HG03432 (cell line): ENCODE results near the gene COPB2.
"Not testable (repeated sequence)": the region's sequence is repeated elsewhere in the genome, so short reads cannot be mapped to it uniquely, and the experiment has no call there.

Source experiments
- ATAC-seq: cut with Tn5 transposase; IDR thresholded peaks from one replicate; pipeline ENCODE4 v1.9.1; 2021; ENCODE audit warnings: mild to moderate bottlenecking, moderate library complexity; ENCODE audit not compliant: unreplicated experiment

Gene COPB2

DNA sequence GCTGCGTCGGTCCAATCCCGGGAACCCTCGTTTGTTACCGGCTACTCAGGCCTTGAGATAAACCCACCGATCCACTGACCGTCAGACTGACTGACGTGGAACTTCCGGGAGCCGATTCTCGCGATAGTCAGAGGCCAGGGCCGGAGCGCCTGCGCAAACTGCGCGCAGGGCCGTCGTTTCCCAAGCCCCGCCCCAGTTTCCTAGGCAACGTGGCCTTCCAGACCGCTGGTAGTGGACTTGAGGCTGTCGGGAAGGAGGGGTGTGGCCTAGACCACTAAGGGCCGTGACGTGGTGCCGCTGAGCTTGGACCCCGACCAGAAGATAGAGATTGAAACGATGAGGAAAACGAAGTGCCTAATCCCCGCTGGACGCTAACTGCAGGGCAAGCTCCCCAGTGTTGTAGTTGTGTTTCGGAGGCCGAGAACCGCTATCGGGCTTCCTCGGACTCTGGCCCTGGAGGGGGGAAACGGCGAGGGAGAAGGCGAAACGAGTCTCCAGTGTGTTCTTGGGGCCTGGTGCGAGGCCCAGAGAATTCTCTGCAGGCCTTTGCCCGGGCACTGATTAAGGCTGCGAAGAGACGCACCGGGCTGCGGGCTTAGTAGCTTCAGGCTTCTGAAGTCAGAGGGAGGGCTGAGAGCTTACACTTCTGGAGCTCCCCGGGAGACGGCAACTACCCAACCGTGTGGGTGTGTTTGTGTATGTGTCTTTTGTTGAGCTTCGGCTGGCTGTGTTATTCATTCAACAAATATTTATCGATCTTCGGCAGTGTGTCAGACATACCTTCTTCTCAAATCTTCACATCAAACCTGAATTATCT lies at the start of gene COPB2:
COPB2 (minus strand) TSS at position 96 of the 817 bp plus-strand sequence. CDS start 97 bp downstream, outside the sequence.
- peak; percentile 98 for ATAC-seq

DNA sequence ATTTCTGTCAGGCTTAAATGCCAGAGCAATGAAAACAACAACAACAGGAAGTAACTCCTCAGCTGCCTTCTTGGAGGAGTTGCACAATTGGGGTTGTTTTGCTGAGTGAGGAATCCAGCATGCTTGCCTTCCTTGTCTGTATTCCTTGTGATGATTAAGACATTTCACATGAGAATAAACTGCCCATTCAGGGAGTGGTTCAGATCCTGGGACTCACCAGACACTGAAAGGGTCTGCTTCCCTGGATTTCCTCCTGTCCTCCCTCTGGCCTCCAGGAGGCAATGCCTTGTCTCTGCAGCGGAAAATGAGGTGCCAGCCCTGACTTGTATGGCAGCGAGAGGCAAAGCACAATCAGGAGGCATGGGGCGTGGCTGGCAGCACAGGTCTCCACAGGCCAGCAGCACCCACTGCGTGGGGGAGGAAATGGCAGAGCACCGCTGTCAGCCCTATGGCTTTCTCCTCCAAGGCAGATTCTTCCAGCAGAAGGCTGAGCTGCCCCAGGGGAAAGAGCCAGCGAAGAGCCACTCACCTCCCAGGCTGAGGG lies 45.4 kb upstream of the COPB2 start:
- ATAC-seq = no peak

DNA sequence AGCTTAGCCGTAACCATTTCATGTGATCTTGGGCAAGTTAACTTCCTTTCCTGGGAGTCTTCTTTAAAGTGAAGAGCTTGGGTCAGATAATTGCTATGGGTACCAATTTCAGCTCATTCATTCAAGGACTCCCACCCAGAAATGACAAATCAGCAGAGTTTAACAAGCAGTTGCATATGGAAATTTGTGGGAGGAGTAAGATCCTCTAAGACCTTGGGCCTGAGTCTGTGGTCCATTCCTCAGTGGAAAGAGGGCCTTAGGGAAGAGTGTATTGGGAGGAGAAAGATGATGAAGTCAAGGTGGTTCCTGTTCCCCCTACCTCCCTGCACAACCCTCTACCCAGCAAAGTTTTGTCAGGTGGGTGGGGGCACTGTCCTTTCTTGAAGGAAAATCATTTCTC lies 44.8 kb upstream of the COPB2 start:
- no peak for ATAC-seq

DNA sequence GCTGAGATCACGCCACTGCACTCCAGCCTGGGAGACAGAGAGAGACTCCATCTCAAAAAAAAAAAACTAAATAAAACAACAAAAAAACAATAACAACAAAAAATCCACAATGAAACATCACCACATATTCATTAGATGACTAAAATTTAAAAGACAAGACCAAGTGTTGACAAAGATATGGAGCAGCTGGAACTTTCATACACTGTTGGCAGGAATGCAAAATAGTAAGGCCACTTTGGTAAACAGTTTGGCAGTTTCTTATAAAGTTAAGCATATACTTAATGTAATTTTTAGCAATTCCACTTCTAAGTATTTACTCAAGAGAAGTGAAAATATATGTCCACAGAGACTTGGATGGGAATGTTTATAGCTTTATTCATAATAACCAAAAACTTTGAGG lies 43.6 kb upstream of the COPB2 start:
- ATAC-seq = no peak

DNA sequence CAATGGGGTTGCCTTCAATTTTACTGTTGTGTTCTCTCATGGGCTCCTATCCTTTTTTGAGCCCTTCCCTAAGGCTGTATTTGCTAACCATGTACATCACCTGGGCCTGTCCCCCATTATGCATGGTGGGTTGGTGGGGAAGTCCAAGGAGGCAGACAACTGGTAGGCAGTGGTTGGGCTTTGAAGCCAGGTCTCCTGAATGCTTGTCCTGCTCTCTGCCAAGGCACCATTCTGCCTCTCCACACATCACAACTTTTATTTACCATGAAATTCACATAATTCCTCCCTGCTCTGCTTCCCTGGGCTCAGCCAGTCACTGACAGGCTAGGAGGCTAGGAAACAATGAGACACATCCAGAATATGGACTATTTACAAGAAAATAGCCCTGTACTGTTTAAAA lies 41.0 kb upstream of the COPB2 start:
- ATAC-seq = no peak

DNA sequence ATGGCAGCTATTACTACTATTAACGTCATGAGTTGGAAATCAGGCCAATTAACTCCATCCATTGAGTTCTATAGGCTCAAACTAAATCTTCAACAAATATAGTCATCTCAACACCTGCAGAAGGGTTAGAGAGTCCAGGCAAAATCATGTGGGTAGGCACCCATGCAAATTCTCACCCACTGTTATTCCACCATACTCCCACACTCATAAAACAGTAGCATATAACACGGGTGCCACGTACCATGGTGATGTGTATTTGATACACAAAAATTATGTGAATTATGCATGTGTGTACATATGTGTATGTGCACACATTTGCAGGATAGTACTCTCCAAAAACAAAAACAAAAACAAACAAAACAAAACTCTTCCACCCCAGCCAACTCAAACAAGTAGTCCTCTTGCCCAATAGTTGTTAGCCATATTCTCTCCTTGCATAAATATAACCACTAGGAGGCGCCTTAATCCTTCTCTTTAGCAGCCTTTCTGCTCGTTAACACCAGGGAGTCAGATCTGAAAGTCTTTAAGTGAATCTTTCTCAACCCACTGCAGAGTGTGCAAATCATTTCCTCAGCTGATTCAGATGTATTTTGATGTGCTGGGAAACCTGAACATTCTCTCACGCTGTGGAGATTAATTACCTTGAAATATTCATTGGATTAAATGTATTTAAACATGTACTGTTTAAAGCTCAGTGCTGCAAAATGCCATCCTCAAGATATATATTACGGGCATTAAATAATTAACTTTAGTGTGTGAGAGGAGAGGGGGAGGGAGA lies 38.0 kb upstream of the COPB2 start:
- peak; percentile 92 for ATAC-seq

DNA sequence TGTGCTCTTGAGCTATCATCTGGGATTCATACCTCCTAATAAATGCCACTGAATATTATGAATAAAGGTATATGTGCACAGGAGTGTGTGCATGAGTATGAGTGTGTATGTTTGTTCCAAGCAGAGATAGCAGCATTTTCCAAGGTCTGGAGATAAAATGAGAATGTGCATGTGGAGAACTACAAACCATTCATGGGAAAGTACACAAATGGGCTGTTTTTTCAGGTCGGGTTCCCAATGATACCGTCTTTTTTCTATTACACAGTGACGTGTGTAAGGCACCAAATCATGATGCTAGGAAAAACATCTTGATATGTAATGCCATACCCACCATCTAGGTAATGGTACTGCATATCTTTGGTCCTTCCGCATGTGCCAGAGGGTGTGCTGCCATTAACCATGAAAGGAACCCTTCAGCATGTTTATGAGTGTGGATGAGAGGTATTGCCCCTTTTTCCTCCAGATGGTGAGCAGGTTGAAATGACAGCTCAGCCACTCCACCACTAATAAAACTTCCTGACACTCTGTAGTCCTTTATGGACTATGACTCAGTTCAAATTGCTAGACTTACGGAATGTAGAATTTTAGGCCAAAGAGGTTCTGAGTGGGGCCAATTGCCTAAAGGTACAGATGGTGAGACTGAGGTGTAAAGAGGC lies 36.4 kb upstream of the COPB2 start:
- no peak for ATAC-seq

DNA sequence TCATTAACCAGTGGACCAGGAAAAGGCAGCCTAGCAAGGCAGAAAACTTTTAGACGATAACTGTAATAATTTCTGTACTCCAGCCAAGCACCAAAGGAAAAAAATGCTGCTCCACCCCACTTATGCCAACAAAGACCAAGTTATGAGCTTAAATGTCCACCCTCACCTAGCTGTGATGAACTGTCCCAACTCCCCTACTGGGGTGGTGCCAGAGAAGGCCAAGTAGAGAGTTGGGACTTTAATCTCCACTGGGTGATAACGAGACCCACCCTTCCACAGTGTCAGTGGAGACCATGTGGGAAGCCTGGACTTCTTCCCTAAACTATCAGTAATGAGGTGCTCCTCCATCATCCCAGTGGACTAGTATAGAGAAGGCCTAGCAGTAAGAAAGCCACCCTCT lies 33.8 kb upstream of the COPB2 start:
- no peak for ATAC-seq

DNA sequence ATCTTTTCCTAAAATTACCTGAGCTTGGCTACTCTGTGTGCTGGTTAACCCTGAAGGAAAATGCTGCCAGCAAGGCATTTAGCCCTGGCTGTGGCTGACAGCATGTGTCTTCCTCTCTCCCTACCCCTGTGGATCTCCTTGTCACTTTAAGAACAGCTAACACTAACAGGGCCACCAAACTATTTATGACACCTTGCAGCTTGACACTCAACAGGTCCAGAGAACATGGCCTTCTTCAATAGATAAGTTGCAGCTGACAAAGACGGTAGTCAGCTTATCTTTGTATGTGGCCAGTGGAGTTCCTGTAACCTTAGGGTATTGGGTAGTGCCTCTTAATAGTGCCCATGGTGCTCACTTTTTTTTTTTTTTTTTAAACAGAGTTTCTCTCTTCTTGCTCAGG lies 32.0 kb upstream of the COPB2 start:
- ATAC-seq = no peak

DNA sequence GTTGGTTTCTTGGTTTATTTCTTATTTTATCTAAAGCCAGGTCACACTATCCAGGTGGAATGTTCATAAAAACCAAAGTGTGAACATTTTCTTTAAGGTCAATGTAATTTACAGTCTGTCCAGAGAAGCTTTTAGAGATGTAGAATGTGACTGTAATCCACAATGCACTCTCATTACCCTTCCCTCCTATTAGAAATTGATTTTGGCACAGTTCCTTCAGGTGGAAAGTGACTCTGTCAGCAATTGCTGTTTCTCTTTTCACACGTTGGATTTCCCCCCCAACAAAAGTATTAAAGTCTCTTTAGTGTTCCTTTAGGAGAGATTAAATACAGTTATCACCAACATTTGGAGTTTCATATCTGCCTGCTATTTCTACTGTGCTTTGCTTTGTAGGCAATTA lies 31.6 kb upstream of the COPB2 start:
- no peak for ATAC-seq

DNA sequence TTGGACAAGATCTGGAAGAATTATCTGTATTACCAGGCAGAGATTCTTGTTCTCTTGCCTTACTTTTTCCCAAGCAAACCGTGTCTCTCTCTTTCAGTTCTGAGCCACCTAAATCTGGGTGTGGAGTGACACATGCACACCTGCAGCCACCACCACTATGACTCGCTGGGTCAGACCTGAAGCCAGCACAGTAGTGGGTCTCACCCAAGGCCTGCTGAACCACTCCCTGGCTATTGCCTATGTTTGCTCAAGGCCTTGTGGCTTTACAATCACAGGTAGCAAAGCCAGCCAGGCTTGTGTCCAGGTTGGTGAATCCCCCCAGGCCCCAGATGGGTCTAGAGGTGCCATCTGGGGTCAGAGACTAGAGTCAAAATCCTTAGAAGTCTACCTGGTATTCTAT lies 28.7 kb upstream of the COPB2 start:
- no peak for ATAC-seq

DNA sequence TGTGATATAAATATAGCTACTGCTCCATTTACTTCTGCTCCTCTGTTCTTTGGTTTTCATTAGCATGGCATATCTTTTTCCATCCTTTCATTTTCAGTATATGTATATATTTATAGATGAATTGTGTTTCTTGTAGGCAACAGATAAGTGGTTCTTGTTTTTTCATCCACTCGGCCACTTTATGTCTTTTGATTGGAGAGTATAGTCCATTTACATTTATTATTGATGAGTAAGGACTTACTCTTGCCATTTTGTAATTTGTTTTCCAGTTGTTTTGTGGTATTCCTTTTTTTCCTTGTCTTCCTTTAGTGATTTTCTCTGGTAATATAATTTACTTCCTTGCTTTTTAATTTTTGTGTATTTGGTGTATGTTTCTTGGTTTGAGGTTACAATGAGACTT lies 26.8 kb upstream of the COPB2 start:
- ATAC-seq = no peak

DNA sequence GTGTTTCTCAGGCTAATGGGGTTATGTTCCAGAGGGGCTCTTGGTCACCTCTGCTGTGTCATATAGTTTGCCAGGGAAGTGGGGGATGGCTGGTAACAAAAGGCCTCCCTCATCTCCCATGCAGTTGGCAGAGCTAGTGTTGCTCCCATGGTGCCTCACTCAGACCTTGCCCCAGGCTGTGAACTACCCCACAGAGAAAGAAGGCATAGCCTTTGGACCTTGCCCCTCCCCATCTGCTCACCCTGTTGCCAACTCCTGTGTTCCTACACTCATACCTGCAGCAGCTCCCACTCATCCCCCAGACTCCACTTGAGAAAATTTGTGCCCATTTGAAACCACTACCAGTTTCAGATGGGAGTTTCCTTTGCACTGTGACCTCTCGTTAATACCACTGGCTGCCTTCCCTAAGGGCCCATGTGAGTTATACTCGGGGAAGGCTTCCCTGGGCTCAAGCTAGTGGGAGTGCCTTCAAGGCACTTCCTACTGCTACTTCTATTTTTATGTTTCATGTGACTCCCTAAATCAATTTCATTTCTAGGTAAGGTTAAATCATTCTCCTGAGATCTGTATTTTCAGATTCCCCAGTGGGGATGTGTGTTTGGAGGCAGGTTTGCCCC lies 25.3 kb upstream of the COPB2 start:
- no peak for ATAC-seq

DNA sequence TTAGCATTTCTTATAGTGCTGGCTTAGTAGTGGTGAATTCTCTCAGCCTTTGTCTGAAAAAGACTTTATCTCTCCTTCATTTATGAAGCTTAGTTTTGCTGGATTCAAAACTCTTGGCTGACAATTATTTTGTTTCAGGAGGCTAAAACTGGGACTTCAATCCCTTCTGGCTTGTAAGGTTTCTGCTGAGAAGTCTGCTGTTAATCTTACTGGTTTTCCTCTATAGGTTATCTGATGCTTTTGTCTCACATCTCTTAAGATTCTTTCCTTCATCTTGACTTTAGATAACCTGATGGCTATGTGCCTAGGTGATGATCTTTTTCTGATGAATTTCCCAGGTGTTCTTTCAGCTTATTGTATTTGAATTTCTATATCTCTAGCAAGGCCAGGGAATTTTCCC lies 23.4 kb upstream of the COPB2 start:
- not testable (repeated sequence) for ATAC-seq

DNA sequence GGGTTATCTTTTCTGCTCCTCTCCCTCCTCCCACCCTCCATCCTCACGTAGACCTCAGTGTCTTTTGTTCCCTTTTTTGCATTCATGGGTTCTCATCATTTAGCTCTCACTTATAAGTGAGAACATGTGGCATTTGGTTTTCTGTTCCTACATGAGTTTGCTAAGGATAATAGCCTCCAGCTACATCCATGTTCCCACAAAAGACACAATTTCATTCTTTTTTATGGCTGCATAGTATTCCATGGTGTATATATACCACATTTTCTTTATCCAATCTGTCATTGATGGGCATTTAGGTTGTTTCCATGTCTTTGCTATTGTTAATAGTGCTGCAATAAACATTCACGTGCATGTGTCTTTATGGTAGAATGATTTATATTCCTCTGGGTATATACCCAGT lies 11.7 kb upstream of the COPB2 start:
- not testable (repeated sequence) for ATAC-seq

DNA sequence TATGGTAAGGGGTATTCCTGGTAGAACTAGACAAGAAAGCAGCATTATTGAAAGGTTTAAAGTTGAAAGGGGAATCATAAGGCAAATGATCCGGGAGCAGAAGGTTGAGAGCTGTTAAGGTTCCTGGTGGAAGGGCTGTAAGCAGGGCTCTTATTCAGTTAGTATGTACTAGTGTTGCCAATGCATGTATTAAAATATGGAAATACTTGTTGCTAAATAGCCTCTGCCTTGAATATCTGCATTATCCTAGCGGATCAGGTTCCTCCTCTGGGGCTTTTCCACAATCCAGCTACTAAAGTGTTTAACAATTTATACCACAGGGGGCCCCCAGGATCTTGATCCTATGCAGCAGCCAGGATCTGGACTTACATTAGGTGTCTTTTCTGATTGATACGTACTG lies 7.3 kb upstream of the COPB2 start:
- ATAC-seq = no peak

DNA sequence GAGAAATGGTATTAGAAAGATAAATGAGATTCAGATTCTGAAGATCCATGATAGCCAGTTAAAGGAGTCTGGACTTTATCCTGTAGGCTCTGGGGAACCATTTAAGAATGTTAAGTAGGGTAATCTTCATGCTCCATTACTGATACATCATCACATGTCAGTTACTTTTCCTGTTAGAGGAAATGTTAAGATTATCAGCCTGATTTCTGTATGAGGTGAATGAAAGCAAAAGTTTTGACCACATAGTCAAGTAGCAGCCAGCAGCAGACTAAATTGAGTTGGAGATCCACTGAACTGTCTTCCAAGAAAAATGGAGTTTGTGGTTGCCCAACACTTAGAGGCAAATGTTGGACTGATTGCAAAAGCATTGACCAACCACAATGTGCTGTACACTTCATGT lies 4.7 kb upstream of the COPB2 start:
- no peak for ATAC-seq

DNA sequence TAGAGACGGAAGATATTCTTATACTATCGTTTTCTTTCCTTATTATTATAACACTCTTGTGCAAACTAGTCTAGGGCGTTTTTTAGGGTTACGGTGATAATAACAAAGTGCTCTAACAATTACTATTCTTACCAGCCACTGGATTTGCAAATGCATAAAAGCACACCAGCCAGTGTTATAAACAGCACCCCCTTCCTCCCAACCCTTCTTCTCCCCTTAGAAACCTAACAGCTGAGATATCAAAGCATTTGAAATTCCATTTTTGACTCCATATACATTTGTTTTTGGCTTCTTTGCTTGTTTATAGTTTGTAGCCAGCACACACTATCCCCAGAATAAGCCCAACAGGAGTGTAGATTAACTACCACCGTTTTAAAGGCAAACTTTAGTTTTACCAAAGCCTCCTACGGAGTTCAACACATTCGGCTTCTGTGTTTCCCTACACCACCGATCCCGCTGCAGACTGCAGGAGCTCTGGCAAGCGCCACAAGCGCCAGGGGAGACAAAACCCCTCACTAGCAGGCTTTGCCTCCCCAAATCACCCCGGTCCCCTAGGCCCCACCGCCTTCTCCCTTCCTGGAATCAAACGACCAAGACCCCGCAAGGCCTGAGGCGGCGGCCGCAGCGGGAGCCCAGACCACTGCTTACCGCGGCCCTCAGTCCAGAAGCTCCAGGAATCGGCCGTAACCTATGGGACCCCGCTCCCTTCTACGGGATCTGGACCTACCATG lies 461 bp downstream of the COPB2 start:
- ATAC-seq = peak; percentile 39

DNA sequence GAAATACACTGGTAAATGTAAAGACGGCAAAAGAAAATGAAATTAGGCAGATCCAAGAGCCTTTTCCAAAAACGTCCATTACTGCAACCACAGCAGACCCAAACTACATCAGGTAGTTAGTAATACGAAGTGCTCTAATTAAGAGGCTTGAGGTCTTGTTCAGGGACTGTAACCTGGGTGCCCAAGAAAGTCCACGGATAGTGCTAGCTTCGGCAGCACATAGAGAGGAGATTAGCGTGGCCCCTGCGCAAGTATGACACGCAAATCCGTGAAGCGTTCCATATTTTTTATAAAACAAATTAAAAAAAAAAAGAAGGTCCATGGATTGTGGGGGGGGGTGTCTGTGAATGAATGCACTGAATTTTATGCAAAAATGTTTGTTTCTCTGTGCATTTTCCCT lies 1.4 kb downstream of the COPB2 start:
- ATAC-seq = no peak

DNA sequence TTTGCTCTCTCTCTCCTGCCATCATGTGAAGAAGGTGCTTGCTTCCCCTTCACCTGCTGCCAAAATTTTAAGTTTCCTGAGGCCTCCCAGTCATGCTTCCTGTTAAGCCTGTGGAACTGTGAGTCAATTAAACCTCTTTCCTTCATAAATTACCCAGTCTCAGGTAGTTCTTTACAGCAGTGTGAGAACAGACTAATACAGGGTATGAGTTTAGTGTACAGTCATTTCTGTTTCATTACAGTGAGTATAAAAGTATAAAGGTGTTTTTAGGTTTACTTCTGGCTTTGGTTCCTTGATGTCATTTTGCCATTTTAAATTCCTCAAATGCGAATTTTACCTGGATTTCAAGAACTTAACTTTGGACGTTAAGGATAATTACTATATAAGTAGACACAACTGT lies 7.2 kb downstream of the COPB2 start:
- not testable (repeated sequence) for ATAC-seq
